IMR-90 (cell line): ENCODE data around the gene LRRC9. TPM values are rescaled to one million over a fixed set of nuclear protein-coding genes. Genes with fewer than 3 reads are reported as not detected.
A peak's percentile ranks its signal among the peaks of the same experiment; 100 is the strongest.

Experiments used
- ATAC-seq: fragments of 200-7000 bp; cut with Tn5 transposase; 2 replicates; pipeline ENCODE4 v1.9.1; 2020; ENCODE audit warnings: low read depth, mild to moderate bottlenecking, moderate library complexity
- BruUV-seq: library from RNA; stranded (reverse); fragments of 400-500 nt; replicated peaks from 2 replicates; lab custom pipeline; 2021; lab: Mats Ljungman, UMichigan
- CTCF ChIA-PET: fragments of 300-600 bp; formaldehyde crosslinking; extraction: SDS; loops from one replicate; lab custom pipeline; 2021; ENCODE audit warnings: antibody characterized with exemption; lab: Yijun Ruan, JAX
- POLR2A ChIA-PET: fragments of 300-600 bp; sonication (Branson Sonifier 250); formaldehyde crosslinking; loops from one replicate; lab custom pipeline; 2022; ENCODE audit warnings: antibody characterized with exemption; ENCODE audit not compliant: unreplicated experiment; lab: Charles Lee
- DNase-seq: peaks from one replicate; pipeline ENCODE4 v3.0.0; 2013
- H2AFZ ChIP-seq: replicated peaks from 2 replicates; pipeline ENCODE3; 2013; ENCODE audit warnings: low read length, mild to moderate bottlenecking; ENCODE audit not compliant: poor library complexity
- H2AK5ac ChIP-seq: 2 replicates; pipeline ENCODE4 v1.6.1; 2013; ENCODE audit warnings: low read depth, low read length, inconsistent platforms
- H2AK9ac ChIP-seq: replicated peaks from 2 replicates; pipeline ENCODE3; 2013; ENCODE audit warnings: mild to moderate bottlenecking, low read depth, low read length, moderate library complexity; ENCODE audit not compliant: poor library complexity
- H2BK120ac ChIP-seq: 2 replicates; pipeline ENCODE4 v1.6.1; 2013; ENCODE audit warnings: low read depth, low read length, inconsistent platforms
- H2BK15ac ChIP-seq: 3 replicates; pipeline ENCODE4 v1.6.1; 2013; ENCODE audit warnings: low read depth, low read length, inconsistent platforms
- H2BK20ac ChIP-seq: 2 replicates; pipeline ENCODE4 v1.6.1; 2013; ENCODE audit warnings: low read depth, mild to moderate bottlenecking, inconsistent platforms, low read length, moderate library complexity
- H2BK5ac ChIP-seq: 2 replicates; pipeline ENCODE4 v1.6.1; 2013; ENCODE audit warnings: mild to moderate bottlenecking, low read depth, low read length, inconsistent platforms; ENCODE audit not compliant: poor library complexity, severe bottlenecking
- H3K14ac ChIP-seq: replicated peaks from 2 replicates; pipeline ENCODE4 v1.6.1; 2013; ENCODE audit warnings: low read depth, low read length, inconsistent platforms
- H3K18ac ChIP-seq: 2 replicates; pipeline ENCODE4 v1.6.1; 2013; ENCODE audit warnings: low read depth, low read length, control low read depth
- H3K23ac ChIP-seq: 2 replicates; pipeline ENCODE4 v1.6.1; 2013; ENCODE audit warnings: low read depth, low read length, inconsistent platforms
- H3K27ac ChIP-seq: 2 replicates; pipeline ENCODE4 v1.5.1; 2013; ENCODE audit warnings: mild to moderate bottlenecking, control low read depth, low read length; ENCODE audit not compliant: insufficient read depth
- H3K27me3 ChIP-seq: 2 replicates; pipeline ENCODE4 v1.6.1; 2013; ENCODE audit warnings: low read length; ENCODE audit not compliant: control insufficient read depth, insufficient read depth
- H3K36me3 ChIP-seq: 2 replicates; pipeline ENCODE4 v1.6.1; 2013; ENCODE audit warnings: low read length, mixed read lengths; ENCODE audit not compliant: control insufficient read depth, insufficient read depth
- H3K4ac ChIP-seq: 2 replicates; pipeline ENCODE4 v1.6.1; 2013; ENCODE audit warnings: low read depth, low read length, inconsistent platforms
- H3K4me1 ChIP-seq: 2 replicates; pipeline ENCODE4 v1.6.1; 2013; ENCODE audit warnings: low read length, mixed read lengths; ENCODE audit not compliant: control insufficient read depth, insufficient read depth
- H3K4me2 ChIP-seq: 2 replicates; pipeline ENCODE4 v1.6.1; 2013; ENCODE audit warnings: low read depth, mild to moderate bottlenecking, control low read depth, low read length, moderate library complexity
- H3K4me3 ChIP-seq: 2 replicates; pipeline ENCODE4 v1.5.1; 2013; ENCODE audit warnings: low read depth, mild to moderate bottlenecking, control low read depth, low read length, moderate library complexity; ENCODE audit not compliant: insufficient read depth
- H3K56ac ChIP-seq: 2 replicates; pipeline ENCODE4 v1.6.1; 2013; ENCODE audit warnings: low read length, inconsistent platforms; ENCODE audit not compliant: insufficient read depth; ENCODE audit errors: extremely low read depth
- H3K79me1 ChIP-seq, 2 experiments: 2 replicates each; pipeline ENCODE4 v1.6.1; 2013; ENCODE audit warnings: low read length in 2 of 2, inconsistent platforms in 1 of 2, low read depth in 1 of 2
- H3K9ac ChIP-seq: 2 replicates; pipeline ENCODE4 v1.6.1; 2013; ENCODE audit warnings: low read depth, low read length, control low read depth
- H3K9me1 ChIP-seq: 2 replicates; pipeline ENCODE4 v1.6.1; 2013; ENCODE audit warnings: low read length, inconsistent platforms; ENCODE audit not compliant: insufficient read depth
- H3K9me3 ChIP-seq: 2 replicates; pipeline ENCODE4 v1.6.1; 2013; ENCODE audit warnings: low read length; ENCODE audit not compliant: control insufficient read depth, insufficient read depth
- H4K20me1 ChIP-seq: 2 replicates; pipeline ENCODE4 v1.6.1; 2013; ENCODE audit warnings: low read length, inconsistent platforms; ENCODE audit not compliant: insufficient read depth
- H4K5ac ChIP-seq: 2 replicates; pipeline ENCODE4 v1.6.1; 2013; ENCODE audit warnings: mild to moderate bottlenecking, low read depth, low read length, control low read depth
- H4K8ac ChIP-seq, 2 experiments: 2 replicates each; pipeline ENCODE4 v1.6.1; 2013; ENCODE audit warnings: low read depth in 2 of 2, low read length in 2 of 2, control low read depth in 1 of 2, inconsistent platforms in 1 of 2
- H4K91ac ChIP-seq: 2 replicates; pipeline ENCODE4 v1.6.1; 2013; ENCODE audit warnings: low read depth, low read length, inconsistent platforms; ENCODE audit not compliant: insufficient read depth
- BHLHE40 ChIP-seq: fragments of 150-350 bp; IDR thresholded peaks from 2 replicates; pipeline ENCODE4 v1.6.1; 2016; ENCODE audit warnings: mild to moderate bottlenecking, low read depth, low read length
- CEBPB ChIP-seq: IDR thresholded peaks from 2 replicates; pipeline ENCODE4 v1.6.1; 2012; ENCODE audit warnings: low read depth, low read length, improper control_type of control experiment
- FOS ChIP-seq: fragments of 150-350 bp; IDR thresholded peaks from 2 replicates; pipeline ENCODE4 v1.6.1; 2016; ENCODE audit warnings: low read depth, low read length
- MAFK ChIP-seq: IDR thresholded peaks from 2 replicates; pipeline ENCODE4 v1.6.1; 2012; ENCODE audit warnings: low read depth, low read length, improper control_type of control experiment
- MAZ ChIP-seq: IDR thresholded peaks from 2 replicates; pipeline ENCODE4 v1.6.1; 2012; ENCODE audit warnings: low read depth, mild to moderate bottlenecking, low read length, improper control_type of control experiment, moderate library complexity, borderline replicate concordance
- MXI1 ChIP-seq: IDR thresholded peaks from 2 replicates; pipeline ENCODE4 v1.6.1; 2012; ENCODE audit warnings: low read depth, mild to moderate bottlenecking, low read length, moderate library complexity, borderline replicate concordance
- NFE2L2 ChIP-seq: fragments of 150-350 bp; IDR thresholded peaks from 2 replicates; pipeline ENCODE4 v1.6.1; 2016; ENCODE audit warnings: low read depth, mild to moderate bottlenecking, low read length
- POLR2A ChIP-seq: IDR thresholded peaks from 2 replicates; pipeline ENCODE4 v1.6.1; 2012; ENCODE audit warnings: mild to moderate bottlenecking, low read depth, low read length
- RAD21 ChIP-seq: IDR thresholded peaks from 2 replicates; pipeline ENCODE4 v1.6.1; 2012; ENCODE audit warnings: low read length, improper control_type of control experiment
- RCOR1 ChIP-seq: IDR thresholded peaks from 2 replicates; pipeline ENCODE4 v1.6.1; 2012; ENCODE audit warnings: mild to moderate bottlenecking, low read length, improper control_type of control experiment; ENCODE audit not compliant: insufficient replicate concordance
- SMC3 ChIP-seq: fragments of 150-350 bp; IDR thresholded peaks from 2 replicates; pipeline ENCODE4 v1.6.1; 2016; ENCODE audit warnings: low read depth, mild to moderate bottlenecking, antibody characterized with exemption, low read length, moderate library complexity
- WGBS, 2 experiments: methylation state at CpG; one replicate each; pipeline versions ENCODE4 v1.1.5 to v1.1.7; 2013; ENCODE audit warnings: missing lambda C conversion rate in 2 of 2; ENCODE audit not compliant: insufficient read length in 1 of 2; ENCODE audit errors: extremely low coverage in 2 of 2; 5-methylcytosine and 5-hydroxymethylcytosine counted together
- dilution Hi-C: fragments of 300-500 bp; cut with HindIII; formaldehyde crosslinking; loops from one replicate; pipeline ENCODE4 v1.14.3; 2018; ENCODE audit warnings: low sequenced_read_pairs; ENCODE audit not compliant: unreplicated experiment
- in situ Hi-C: fragments of 300-500 bp; cut with MboI; formaldehyde crosslinking; loops from 3 replicates; pipeline ENCODE4 v1.14.3; 2019; ENCODE audit warnings: low sequenced_read_pairs, inconsistent platforms, mixed read lengths
- intact Hi-C: fragments of 100-400 bp; cut with micrococcal nuclease; formaldehyde crosslinking; loops from 2 replicates; pipeline ENCODE4 v1.10.0; 2022
- polyA plus RNA-seq, 3 experiments: library from polyadenylated mRNA; depleted of rRNA; stranded (reverse); fragments of >200 nt; gene quantifications; 2 replicates each; pipeline ENCODE4 v1.2.3, GENCODE V29; 2012; ENCODE audit warnings: low replicate concordance in 1 of 3
- total RNA-seq: library from RNA; depleted of rRNA; stranded (reverse); fragments of >200 nt; gene quantifications from 2 replicates; pipeline ENCODE4 v1.2.3, GENCODE V29; 2012
- TF ChIP-seq, protein P1 (sequence below): conservative IDR thresholded peaks from 2 replicates; pipeline ENCODE4 v1.5.1; 2012; ENCODE audit warnings: mild to moderate bottlenecking, low read depth, low read length, improper control_type of control experiment
- TF ChIP-seq, protein P2 (sequence below): fragments of 150-350 bp; IDR thresholded peaks from 2 replicates; pipeline ENCODE4 v1.6.1; 2017; ENCODE audit warnings: mild to moderate bottlenecking, antibody characterized with exemption, low read length, low read depth
- TF ChIP-seq, protein P3 (sequence below): fragments of 150-350 bp; IDR thresholded peaks from 2 replicates; pipeline ENCODE4 v1.6.1; 2016; ENCODE audit warnings: low read depth, mild to moderate bottlenecking, low read length, moderate library complexity, borderline replicate concordance

The LRRC9 gene
- total and polyA plus RNA-seq, 2 of the 4 experiments (the other 2 are of a cell fraction) = not detected

DNA sequence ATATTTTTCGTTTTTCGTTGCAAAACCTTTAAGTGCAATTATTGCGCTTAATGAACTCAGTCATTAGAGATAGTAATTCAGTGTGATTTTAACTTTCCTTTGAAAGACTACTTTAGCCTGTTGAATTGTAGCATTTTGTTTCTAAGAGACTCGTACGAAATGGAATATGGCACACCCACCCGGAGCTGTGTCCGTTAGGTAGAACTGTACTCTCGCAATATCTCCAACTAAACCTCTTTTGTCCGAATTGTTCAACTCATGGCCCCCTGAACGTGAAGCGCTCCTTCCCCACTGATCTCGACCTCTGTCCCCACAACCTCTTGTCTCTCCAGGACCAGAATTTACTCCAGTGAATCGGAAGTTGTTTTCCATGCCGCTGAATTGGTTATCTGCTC, 172.6 kb downstream of the LRRC9 start:
- intact Hi-C loops (loop anchor here (5.0 to 10.0 kb wide), 3 partner anchors 60 to 155 kb away; partner anchors contain the start of gene PPM1A), in situ Hi-C loops (loop anchor here (5.0 to 25.0 kb wide), 2 partner anchors 70 to 605 kb away; partner anchors contain the start of genes JKAMP and L3HYPDH)
- 0 out of 2 replicates have a peak, but pooled peaks have one; percentile 3 for ATAC-seq

More for the DNA sequence above, 172.6 kb downstream of the LRRC9 start:
- Histone ChIP-seq H3K4me2 (peak overlapping the region; percentile 87), H2BK20ac (peak overlapping the region; percentile 14; the same call in 1 of the 2 replicates), H3K27me3 (no peaks in the 10 kb centered on the region), H2BK120ac (peak overlapping the region; percentile 61), H2AFZ (peak overlapping the region; percentile 84), H3K27ac (peak overlapping the region; percentile 97), H3K4me1 (peaks cover 9% of the 10 kb centered on the region), H3K23ac (peak overlapping the region; percentile 78), H2BK15ac (peak overlapping the region; percentile 48; the same call in 1 of the 3 replicates), H4K5ac (peak overlapping the region; percentile 66), H4K8ac (peak overlapping the region; percentile 94 to 97), H2AK5ac (peak overlapping the region; percentile 81), H3K9me3 (no peaks in the 10 kb centered on the region), H2AK9ac (peak overlapping the region; percentile 95), H4K91ac (peak overlapping the region; percentile 85), H3K18ac (peak overlapping the region; percentile 76), H3K9ac (peak overlapping the region; percentile 93), H3K79me1 (peaks cover 4 to 19% of the 10 kb centered on the region in 2 experiments), H2BK5ac (peak overlapping the region; percentile 96), H3K9me1 (peaks cover 7% of the 10 kb centered on the region), H3K4me3 (peak overlapping the region; percentile 68), H3K4ac (peak overlapping the region; percentile 92), H3K36me3 (no peaks in the 10 kb centered on the region; the same call in 1 of the 2 replicates), H3K56ac (peak overlapping the region; percentile 98), H4K20me1 (peaks cover 9% of the 10 kb centered on the region; the same call in 1 of the 2 replicates), H3K14ac (peak overlapping the region; percentile 97)
- no TSS peak for BruUV-seq
- peak; percentile 41 for DNase-seq
- WGBS, 2 experiments = 0% methylated on average over 1 of the region's 14 CpGs; no CpG with 5 or more reads in 1 of the 2 experiments
- dilution Hi-C loops = no loop called here
- POLR2A ChIA-PET = no interaction called here
- CTCF ChIA-PET = interaction anchor here (1.5 kb wide), 1 partner anchor 91 kb away, joined by 5 read pairs; no protein-coding TSS in a partner anchor
- TF ChIP-seq RAD21 (no peak), SMC3 (no peak), RCOR1 (no peak), BHLHE40 (no peak), CEBPB (no peak), MXI1 (no peak), FOS (no peak), POLR2A (no peak), MAFK (no peak), MAZ (no peak), NFE2L2 (no peak)
- TF ChIP-seq, protein P1, sequence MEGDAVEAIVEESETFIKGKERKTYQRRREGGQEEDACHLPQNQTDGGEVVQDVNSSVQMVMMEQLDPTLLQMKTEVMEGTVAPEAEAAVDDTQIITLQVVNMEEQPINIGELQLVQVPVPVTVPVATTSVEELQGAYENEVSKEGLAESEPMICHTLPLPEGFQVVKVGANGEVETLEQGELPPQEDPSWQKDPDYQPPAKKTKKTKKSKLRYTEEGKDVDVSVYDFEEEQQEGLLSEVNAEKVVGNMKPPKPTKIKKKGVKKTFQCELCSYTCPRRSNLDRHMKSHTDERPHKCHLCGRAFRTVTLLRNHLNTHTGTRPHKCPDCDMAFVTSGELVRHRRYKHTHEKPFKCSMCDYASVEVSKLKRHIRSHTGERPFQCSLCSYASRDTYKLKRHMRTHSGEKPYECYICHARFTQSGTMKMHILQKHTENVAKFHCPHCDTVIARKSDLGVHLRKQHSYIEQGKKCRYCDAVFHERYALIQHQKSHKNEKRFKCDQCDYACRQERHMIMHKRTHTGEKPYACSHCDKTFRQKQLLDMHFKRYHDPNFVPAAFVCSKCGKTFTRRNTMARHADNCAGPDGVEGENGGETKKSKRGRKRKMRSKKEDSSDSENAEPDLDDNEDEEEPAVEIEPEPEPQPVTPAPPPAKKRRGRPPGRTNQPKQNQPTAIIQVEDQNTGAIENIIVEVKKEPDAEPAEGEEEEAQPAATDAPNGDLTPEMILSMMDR = no peak
- TF ChIP-seq, protein P2, sequence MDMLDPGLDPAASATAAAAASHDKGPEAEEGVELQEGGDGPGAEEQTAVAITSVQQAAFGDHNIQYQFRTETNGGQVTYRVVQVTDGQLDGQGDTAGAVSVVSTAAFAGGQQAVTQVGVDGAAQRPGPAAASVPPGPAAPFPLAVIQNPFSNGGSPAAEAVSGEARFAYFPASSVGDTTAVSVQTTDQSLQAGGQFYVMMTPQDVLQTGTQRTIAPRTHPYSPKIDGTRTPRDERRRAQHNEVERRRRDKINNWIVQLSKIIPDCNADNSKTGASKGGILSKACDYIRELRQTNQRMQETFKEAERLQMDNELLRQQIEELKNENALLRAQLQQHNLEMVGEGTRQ = no peak
- TF ChIP-seq, protein P3, sequence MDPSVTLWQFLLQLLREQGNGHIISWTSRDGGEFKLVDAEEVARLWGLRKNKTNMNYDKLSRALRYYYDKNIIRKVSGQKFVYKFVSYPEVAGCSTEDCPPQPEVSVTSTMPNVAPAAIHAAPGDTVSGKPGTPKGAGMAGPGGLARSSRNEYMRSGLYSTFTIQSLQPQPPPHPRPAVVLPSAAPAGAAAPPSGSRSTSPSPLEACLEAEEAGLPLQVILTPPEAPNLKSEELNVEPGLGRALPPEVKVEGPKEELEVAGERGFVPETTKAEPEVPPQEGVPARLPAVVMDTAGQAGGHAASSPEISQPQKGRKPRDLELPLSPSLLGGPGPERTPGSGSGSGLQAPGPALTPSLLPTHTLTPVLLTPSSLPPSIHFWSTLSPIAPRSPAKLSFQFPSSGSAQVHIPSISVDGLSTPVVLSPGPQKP = no peak
